CD4-positive, alpha-beta T cell (primary cell): ENCODE results near the gene ANKRD6. TPM values are rescaled to one million over a fixed set of nuclear protein-coding genes. Genes with fewer than 3 reads are reported as not detected.

Source experiments
- ATAC-seq: fragments of 200-7000 bp; cut with Tn5 transposase; one replicate; pipeline ENCODE4 v1.10.0; 2022; ENCODE audit warnings: mild to moderate bottlenecking; ENCODE audit not compliant: poor library complexity
- CTCF ChIA-PET: fragments of 350-600 bp; sonication (Branson Sonifier 250); formaldehyde crosslinking; loops from one replicate; lab custom pipeline; 2021; ENCODE audit warnings: antibody characterized with exemption, inconsistent platforms; lab: Charles Lee
- POLR2A ChIA-PET: fragments of 350-600 bp; sonication (Branson Sonifier 250); formaldehyde crosslinking; loops from one replicate; lab custom pipeline; 2021; ENCODE audit warnings: antibody characterized with exemption, inconsistent platforms; lab: Charles Lee
- DNase-seq, 14 experiments: peaks; one replicate each; pipeline ENCODE4 v3.0.0-alpha.2; 2013 to 2020; ENCODE audit warnings: mixed read lengths in 2 of 14
- H3K27ac ChIP-seq, 2 donors: one replicate each; pipeline versions ENCODE4 v1.5.1 to v1.7.0; 2013; ENCODE audit warnings: low read length in 2 of 2, low read depth in 1 of 2, mild to moderate bottlenecking in 1 of 2
- H3K27me3 ChIP-seq, 2 experiments: 1 replicate in 1 of 2; 2 replicates in 1 of 2; pipeline versions ENCODE4 v1.6.1 to v1.7.0; 2013; ENCODE audit warnings: low read length in 2 of 2, control low read depth in 1 of 2, mild to moderate bottlenecking in 1 of 2, moderate library complexity in 1 of 2; ENCODE audit not compliant: insufficient read depth in 2 of 2, control insufficient read depth in 1 of 2
- H3K36me3 ChIP-seq: one replicate; pipeline ENCODE4 v1.6.1; 2013; ENCODE audit warnings: low read length, control low read depth; ENCODE audit not compliant: insufficient read depth
- H3K4me1 ChIP-seq: one replicate; pipeline ENCODE4 v1.6.1; 2013; ENCODE audit warnings: low read length, control low read depth; ENCODE audit not compliant: insufficient read depth
- H3K4me3 ChIP-seq: one replicate; pipeline ENCODE4 v1.5.1; 2013; ENCODE audit warnings: mild to moderate bottlenecking, low read length, moderate library complexity
- H3K9me3 ChIP-seq, 2 experiments: 1 replicate in 1 of 2; 2 replicates in 1 of 2; pipeline versions ENCODE4 v1.6.1 to v1.7.0; 2013; ENCODE audit warnings: low read length in 2 of 2, mild to moderate bottlenecking in 2 of 2, control low read depth in 1 of 2, moderate library complexity in 1 of 2; ENCODE audit not compliant: control insufficient read depth in 1 of 2, insufficient read depth in 1 of 2
- H3K27ac Mint-ChIP-seq: one replicate; pipeline ENCODE4 v1.8.0; 2020; ENCODE audit warnings: mixed read lengths
- H3K27me3 Mint-ChIP-seq: one replicate; pipeline ENCODE4 v1.8.0; 2021; ENCODE audit warnings: mixed read lengths
- H3K36me3 Mint-ChIP-seq: one replicate; pipeline ENCODE4 v1.8.0; 2021; ENCODE audit warnings: low read depth, mixed read lengths
- H3K4me1 Mint-ChIP-seq: one replicate; pipeline ENCODE4 v1.8.0; 2021; ENCODE audit warnings: low read depth, mixed read lengths
- H3K4me3 Mint-ChIP-seq: one replicate; pipeline ENCODE4 v1.8.0; 2020; ENCODE audit warnings: mild to moderate bottlenecking, mixed read lengths
- H3K9me3 Mint-ChIP-seq: one replicate; pipeline ENCODE4 v1.8.0; 2020; ENCODE audit warnings: mixed read lengths
- CTCF ChIP-seq: fragments of 200-600 bp; IDR thresholded peaks from one replicate; pipeline ENCODE4 v1.8.0; 2022; ENCODE audit warnings: antibody characterized with exemption, mild to moderate bottlenecking
- intact Hi-C, 2 experiments: fragments of 100-400 bp; cut with DNase I in 1 of 2; cut with micrococcal nuclease in 1 of 2; formaldehyde crosslinking; loops; one replicate each; pipeline versions ENCODE4 v1.15.1 to v1.9.0; 2023 to 2025; cut with DNase I, micrococcal nuclease
- total RNA-seq, 174 experiments: library from RNA in 2 of 174; stranded (reverse) in 2 of 174; gene quantifications; one replicate each; pipeline ENCODE4 v1.2.3 and lab custom pipeline; 2021 to 2026

ANKRD6 gene
- total RNA-seq, 2 experiments from 2014 or later = 3.8 to 4.8 TPM

GRCh38 chr6:89670935-89671565, 238.1 kb downstream of the ANKRD6 start:
- intact Hi-C loops = no loop called here
- DNase-seq (no peak), ATAC-seq (no peak)
- Mint-ChIP-seq H3K27ac (no peak overlapping the region), H3K4me1 (no peaks in the 10 kb centered on the region), H3K4me3 (no peak overlapping the region), H3K27me3 (no peaks in the 10 kb centered on the region), H3K9me3 (no peaks in the 10 kb centered on the region), H3K36me3 (peaks cover 97% of the 10 kb centered on the region)
- Histone ChIP-seq H3K27me3 (no peaks in the 10 kb centered on the region), H3K9me3 (no peaks in the 10 kb centered on the region), H3K27ac (no peak overlapping the region), H3K36me3 (peaks cover 93% of the 10 kb centered on the region), H3K4me3 (no peak overlapping the region), H3K4me1 (no peaks in the 10 kb centered on the region)
- no peak for TF ChIP-seq CTCF
- POLR2A ChIA-PET = no interaction called here
- CTCF ChIA-PET = no interaction called here

- ChIA-PET POLR2A (no interaction called here), CTCF (no interaction called here)
- Histone ChIP-seq H3K4me3 (no peak overlapping the region), H3K36me3 (peaks cover 97% of the 10 kb centered on the region), H3K9me3 (no peaks in the 10 kb centered on the region), H3K27ac (no peak overlapping the region), H3K4me1 (no peaks in the 10 kb centered on the region), H3K27me3 (no peaks in the 10 kb centered on the region)
- no peak for DNase-seq
- H3K27ac Mint-ChIP-seq = no peak overlapping the region
- no peaks in the 10 kb centered on the region for H3K4me1 Mint-ChIP-seq
- H3K9me3 Mint-ChIP-seq = no peaks in the 10 kb centered on the region
- peaks cover 95% of the 10 kb centered on the region for H3K36me3 Mint-ChIP-seq
- ATAC-seq = no peak
- no peaks in the 10 kb centered on the region for H3K27me3 Mint-ChIP-seq
- TF ChIP-seq CTCF = no peak
- no peak overlapping the region for H3K4me3 Mint-ChIP-seq
- intact Hi-C loops = no loop called here
Measured at GRCh38 chr6:89675949-89676748, 243.2 kb downstream of the ANKRD6 start.

- no peak for ATAC-seq
Measured at GRCh38 chr6:89678531-89678930, 245.6 kb downstream of the ANKRD6 start.

More at GRCh38 chr6:89678531-89678930, 245.6 kb downstream of the ANKRD6 start:
- ChIA-PET POLR2A (no interaction called here), CTCF (no interaction called here)
- H3K4me3 ChIP-seq = no peak overlapping the region
- no peak for DNase-seq
- Mint-ChIP-seq H3K4me1 (no peaks in the 10 kb centered on the region), H3K27me3 (no peaks in the 10 kb centered on the region), H3K27ac (no peak overlapping the region), H3K9me3 (no peaks in the 10 kb centered on the region), H3K36me3 (peaks cover 92% of the 10 kb centered on the region), H3K4me3 (no peak overlapping the region)
- intact Hi-C loops = no loop called here
- no peaks in the 10 kb centered on the region for H3K9me3 ChIP-seq
- no peak overlapping the region for H3K27ac ChIP-seq
- TF ChIP-seq CTCF = no peak
- no peaks in the 10 kb centered on the region for H3K4me1 ChIP-seq
- peaks cover 91% of the 10 kb centered on the region for H3K36me3 ChIP-seq
- H3K27me3 ChIP-seq = no peaks in the 10 kb centered on the region
